Fibroblast of skin of back (primary cell): ENCODE results near the gene ZNF837.

Experiments used
- DNase-seq: peaks from one replicate; pipeline ENCODE4 v3.0.0-alpha.2; 2013

ZNF837 gene

DNA sequence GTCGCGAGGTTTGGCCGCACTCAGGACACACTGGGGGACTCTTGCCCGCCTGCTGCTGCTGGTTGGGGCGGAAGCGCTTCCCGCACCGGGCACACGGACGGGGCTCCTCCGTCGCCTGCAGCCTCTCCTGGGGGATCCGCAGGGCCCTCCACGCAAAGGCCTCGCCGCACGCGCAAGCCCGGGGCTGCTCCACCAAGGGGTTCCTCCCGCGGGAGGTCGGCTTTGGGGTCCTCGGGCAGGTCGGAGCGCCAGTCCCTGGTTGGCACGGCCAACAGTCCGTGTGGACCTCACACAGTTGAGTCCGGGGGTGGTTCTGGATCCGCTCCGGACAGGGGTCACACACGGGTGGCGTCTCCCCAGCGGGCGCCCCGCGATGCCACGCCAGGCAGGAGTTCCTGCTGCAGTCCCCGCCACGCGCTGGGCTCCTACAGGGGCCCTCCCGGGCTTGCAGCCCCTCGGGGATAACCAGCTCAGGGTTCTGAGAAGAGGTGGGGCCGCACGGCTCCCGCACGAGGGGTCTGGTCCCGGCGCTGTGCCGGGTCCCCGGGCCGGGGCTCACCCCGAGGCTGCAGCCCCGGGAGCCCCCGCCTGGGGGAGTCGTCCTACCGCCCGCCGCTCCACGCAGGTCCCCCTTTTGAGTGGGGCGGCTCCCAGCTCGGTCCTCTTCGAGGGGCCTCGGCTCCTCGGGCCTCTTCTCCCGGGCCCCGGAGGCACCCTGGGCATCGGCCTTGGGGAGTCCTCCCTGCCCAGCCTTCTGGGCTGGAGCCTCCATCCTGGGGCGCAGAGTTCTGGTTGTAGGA lies 12.1 kb downstream of the ZNF837 start:
- no peak for DNase-seq

DNA sequence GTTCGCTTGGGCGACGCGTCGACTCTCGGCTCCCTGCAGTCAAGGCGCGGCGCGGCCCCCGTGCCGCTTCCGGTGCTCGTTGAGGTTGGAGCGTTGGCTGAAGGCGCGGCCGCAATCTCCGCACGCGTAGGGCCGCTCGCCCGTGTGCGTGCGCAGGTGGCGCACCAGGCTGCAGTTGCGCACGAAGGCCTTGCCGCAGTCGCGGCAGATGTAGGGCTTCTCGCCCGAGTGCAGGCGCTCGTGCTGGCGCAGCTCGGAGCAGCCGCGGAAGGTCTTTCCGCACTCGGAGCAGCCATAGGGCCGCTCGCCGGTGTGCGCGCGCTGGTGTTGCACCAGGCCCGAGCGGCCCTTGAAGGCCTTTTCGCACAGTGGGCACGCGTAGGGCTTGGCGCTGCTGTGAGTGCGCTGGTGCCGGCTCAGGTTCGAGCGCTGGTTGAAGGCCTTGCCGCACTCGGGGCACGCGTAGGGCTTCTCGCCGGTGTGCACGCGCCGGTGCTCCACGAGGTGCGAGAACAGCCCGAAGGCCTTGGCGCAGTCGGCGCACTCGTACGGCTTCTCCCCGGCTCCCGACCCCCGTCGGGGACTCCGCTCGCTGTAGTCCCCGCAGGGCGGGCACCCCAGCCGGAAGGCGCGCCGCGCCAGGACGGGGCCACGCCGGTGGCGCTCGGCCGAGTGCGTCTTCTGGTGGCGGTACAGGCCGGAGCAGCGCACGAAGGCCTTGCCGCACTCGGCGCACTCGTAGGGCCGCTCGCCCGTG lies 13.0 kb downstream of the ZNF837 start:
- no peak for DNase-seq

DNA sequence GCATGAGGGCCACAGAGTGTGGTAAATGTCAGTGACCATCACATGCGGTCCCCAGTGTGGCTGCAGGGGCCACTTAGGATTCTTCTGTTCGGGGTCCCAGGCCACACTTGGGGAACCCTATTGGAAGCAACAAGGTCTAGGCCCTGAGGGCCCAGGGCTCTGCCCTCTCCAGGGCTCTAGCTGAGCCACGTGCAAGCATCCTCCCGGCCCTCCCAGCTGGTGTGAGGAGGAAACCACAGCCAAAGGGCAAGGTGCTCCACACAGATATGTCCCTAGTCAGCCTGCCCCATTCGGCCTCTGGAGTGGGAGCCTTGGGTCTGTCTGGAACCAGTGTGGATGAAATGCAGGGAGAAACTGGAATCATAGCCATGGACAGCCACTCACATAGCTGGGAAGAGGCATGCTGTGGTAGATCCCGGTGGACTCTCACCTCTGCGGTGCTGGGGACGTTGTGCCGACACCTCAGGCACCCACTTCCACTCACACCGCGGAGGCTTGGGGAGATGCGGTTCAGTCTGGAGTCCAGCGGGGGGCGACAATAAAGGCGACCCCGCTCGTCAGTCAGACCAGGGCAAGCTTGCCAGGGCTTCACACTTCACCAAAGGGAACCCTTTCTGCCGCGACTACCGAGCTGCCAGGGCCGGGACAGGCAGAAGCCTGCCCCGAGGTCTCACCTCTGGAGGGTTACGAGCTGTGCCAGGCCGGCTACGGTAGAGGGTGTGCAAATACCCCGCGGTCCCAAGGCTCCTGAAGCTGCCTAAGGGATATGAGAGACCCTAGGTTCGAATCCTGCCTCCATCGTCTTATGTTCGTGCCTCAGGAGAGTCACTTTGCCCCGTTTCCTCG lies 14.0 kb downstream of the ZNF837 start:
- no peak for DNase-seq

DNA sequence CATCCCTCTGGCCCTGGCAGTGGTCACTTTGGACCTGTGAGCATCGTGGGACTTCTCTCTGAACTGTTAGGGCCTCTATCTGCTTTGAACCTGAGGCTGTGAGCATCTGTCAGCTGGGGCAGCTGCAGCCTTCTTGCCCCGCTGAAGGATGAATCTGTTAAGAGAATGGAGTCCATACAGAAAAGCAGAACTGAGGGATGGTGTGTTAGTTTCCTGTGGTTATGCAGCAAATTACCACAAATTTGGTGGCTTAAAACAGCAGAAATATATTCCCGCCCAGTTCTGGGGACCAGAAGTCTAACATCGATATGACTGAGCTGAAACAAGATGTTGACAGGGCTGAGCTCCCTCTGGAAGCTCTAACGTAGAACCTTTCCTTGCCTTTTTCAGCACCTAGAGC lies 16.7 kb downstream of the ZNF837 start:
- DNase-seq = no peak

DNA sequence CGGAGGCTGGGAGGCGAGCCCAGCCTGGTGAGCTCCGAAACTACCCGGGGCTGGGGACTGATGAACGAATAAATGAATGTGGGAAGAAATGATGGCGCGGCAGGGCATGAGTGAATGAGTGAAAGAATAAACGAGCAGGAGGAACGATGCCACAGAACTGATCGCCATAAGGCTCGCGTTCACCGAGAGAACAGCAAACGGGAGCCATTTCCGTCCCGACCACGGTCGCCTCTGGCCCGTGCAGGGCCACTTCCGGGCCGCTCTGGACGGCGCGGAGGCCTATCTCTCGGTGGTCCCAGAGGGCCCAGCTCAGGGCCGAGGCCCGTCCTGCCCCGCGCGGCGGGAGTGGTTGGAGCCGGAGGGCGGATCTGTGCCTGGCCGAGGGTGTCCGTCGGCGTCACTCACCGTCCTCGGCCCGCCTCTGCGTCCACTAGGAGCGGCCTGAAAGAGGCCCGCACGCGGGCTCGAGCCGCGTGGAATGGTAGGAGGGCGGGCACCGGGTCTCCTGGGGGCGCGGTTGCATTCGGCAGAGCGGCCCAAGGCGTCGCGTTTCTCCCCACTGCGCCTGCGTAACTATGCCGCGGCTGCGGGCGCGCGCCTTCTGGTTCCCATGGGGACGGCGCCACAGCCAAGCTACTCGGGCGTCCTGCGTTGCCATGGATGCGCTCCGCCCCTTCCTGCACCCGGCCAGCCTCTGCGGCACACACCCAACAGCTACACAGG lies 18.4 kb downstream of the ZNF837 start, which contains the start of gene ZNF497:
Gene ZNF497 (minus strand): TSS at position 480 of the 723 bp plus-strand sequence. CDS start 5,116 bp downstream, outside the sequence.
- peak; percentile 95 for DNase-seq

DNA sequence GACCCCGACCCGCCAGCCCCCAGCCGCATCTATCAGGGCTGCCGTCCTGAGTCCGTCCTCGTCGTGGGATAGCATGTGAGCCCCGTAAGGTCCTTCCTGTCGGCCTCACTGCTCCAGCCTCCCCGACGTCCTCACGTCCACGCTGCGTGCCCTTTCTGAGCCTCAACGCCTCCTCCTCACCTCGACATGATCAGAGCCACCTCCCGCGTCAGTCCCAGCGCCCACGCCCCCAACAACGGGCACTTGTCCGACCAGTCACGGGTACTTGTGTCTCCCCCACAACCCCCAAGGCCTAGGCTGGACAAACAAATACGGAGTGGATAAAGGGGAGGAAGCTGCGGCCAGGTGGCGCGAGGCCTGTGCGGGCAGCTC lies 18.9 kb downstream of the ZNF837 start:
- peak; percentile 56 for DNase-seq

DNA sequence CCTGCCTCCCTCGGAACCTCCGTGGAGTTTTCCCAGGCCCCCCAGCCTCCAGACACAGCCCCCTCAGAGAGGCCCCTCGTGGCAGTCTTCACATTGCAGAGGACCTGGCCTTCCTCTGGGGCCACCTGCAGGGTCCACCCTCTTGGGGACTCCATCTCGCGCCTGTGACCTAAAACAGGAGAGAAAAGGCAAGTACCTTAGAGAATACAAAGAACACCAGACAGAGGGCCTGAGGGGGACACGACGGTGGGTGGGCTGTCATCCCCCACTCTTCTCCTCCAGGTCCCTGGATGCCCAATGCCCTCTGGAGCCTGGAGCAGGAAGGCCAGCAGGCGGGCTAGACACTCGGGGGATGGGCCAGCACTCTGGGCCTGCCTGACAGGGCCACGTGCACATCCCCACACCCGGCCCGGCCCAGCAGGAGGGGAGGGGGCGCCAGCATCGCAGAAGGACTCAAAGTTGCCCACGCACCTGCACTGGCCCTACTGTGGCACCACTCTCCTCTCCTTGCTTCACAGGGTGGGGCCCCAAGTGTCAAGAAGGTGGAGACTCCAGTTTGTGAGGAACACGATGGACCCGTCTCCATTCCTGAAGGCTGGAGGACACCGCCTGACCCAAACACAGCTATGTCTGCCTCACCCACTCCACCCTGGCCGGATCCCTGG lies 23.2 kb downstream of the ZNF837 start:
- DNase-seq = no peak

DNA sequence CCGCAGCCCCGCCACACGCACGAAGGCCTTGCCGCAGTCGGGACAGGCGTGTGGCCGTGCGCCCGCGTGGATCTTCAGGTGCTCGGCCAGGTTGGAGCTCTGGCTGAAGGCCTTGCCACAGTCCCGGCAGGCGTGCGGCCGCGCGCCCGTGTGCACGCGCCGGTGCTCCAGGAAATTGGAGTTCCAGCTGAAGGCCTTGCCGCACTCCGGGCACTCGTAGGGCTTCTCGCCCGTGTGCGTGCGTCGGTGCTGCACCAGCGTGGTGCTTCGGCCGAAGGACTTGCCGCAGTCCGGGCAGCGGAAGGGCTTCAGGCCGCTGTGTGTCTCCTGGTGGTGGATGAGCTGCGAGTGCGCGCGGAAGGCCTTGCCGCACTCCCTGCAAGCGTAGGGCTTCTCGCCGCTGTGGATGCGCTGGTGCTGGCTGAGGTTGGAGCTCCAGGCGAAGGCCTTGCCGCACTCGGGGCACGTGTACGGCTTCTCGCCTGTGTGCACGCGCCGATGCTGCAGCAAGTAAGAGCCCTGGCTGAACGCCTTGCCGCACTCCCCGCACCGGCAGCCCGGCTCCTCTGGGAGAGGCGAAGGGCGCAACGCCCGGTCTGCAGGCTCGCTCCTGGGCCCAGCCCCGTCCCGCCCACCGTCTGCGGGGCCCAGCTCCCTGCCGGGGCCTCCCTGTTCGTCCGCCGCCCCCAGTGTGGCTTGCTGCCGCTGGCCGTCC lies 23.9 kb downstream of the ZNF837 start:
- no peak for DNase-seq

DNA sequence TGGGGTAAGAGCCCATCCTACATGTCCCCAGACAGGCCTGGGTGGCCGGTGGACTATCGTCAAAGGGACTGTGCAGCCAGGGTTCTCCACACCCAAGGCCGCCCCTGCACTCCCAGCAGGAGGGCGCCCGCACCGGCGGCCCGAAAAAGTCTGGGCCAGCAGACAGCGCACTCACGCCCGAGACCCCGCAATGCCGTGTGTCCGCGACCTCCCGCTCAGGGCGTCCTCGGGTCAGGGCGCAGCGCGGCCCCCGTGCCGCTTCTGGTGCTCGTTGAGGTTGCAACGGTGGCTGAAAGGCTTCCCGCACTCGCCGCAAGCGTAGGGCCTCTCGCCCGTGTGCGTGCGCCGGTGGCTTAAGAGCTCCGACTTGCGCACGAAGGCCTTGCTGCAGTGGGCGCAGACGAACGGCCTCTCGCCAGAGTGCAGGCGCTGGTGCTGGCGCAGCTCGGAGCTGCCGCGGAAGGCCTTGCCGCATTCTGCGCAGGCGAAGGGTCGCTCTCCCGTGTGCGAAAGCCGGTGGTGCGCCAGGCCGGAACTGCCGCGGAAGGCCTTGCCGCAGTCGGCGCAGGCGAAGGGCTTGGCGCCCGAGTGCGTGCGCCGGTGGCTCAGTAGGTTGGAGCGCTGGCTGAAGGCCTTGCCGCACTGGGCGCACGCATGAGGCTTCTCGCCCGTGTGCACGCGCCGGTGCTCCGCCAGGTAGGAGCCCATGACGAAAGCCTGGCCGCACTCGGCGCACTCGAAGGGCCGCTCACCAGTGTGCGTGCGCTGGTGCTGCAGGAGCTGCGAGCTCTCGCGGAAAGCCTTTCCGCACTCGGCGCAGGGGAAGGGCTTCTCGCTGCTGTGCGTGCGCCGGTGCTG lies 24.7 kb downstream of the ZNF837 start:
- peak; percentile 27 for DNase-seq

DNA sequence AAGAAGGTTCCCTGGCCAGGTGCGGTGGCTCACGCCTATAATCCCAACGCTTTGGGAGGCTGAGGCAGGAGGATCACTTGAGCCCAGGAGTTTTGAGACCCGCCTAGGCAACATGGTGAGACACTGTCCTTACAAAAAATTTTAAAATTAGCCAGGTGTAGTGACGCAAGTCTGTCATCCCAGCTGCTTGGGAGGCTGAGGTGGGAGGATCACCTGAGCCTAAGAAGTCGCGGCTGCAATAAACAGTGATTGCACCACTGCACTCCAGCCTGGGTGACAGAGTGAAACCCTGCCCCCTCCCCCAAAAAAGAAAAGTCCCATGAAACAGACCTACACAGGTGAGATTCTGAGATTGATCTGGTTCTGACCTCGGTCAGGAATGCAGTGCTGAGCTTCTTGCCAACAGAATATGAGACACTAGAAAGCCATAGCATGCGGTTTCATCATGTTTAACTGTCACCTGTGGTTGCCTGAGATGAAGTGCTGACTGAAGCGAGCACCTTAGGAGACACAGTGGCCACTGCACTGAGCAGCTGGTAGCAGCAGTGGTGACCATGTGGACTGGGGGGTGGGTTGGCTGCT lies 25.5 kb downstream of the ZNF837 start:
- no peak for DNase-seq

DNA sequence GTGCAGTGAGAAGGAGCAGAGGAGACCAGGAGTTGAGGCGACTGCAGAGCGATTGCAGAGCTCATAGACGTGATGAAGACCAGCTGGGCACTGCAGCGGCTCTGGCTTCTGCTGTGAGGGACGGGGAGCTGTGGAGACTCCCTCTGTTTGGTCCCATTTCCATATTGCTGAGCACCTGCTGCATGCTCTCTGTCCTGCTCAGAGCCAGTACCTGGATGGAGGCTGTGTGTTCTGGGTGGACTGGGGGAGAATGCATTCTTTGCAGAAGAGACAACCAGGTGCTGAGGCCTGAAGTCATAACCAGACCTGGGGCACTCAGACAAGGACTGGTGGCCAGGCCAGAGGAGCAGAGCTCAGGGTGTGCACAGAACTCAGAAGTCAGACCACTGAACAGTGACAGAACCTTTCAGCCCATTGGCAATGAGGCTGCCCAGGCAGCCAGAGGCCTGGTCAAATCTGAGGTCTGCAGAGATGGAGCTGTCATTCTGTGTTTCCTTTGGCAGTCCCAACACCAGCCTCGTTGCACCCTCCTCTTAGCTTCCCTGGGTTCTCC lies 26.3 kb downstream of the ZNF837 start:
- DNase-seq = no peak

DNA sequence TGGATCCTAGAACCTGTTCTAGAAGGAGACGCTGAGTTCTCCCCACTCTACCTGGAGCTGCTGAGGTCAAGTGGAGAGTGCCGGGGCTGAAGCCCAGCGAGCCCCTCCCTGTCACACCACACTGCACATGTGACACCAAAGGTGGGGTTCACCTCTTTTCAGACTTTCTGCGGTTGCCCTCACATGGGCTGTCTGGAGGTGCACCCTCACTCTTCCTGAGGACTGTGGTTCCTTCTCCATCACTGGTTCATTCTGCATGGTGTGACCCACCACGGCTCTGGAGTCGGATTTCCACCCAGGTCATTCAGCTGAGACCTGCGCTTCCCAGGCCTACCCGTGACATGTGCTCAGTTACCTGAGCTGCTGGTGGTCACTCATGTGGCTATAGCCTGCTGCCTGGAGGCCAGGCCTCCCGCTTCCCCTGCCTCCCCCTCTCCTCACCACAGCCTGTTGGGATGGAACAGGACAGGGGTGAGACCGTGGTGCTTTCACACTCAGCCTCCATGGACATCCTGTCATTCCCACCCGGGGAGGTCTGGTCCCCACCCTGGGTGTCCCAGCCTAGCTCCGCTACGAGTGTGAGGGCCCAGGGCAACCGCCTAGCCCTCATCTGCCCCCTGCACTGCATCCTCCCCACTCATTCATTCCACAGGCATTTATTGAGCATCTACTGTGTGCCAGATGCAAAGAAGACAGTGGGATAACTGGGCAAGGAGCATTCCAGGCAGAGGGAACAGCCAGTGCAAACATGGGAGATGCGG lies 26.9 kb downstream of the ZNF837 start:
- no peak for DNase-seq

DNA sequence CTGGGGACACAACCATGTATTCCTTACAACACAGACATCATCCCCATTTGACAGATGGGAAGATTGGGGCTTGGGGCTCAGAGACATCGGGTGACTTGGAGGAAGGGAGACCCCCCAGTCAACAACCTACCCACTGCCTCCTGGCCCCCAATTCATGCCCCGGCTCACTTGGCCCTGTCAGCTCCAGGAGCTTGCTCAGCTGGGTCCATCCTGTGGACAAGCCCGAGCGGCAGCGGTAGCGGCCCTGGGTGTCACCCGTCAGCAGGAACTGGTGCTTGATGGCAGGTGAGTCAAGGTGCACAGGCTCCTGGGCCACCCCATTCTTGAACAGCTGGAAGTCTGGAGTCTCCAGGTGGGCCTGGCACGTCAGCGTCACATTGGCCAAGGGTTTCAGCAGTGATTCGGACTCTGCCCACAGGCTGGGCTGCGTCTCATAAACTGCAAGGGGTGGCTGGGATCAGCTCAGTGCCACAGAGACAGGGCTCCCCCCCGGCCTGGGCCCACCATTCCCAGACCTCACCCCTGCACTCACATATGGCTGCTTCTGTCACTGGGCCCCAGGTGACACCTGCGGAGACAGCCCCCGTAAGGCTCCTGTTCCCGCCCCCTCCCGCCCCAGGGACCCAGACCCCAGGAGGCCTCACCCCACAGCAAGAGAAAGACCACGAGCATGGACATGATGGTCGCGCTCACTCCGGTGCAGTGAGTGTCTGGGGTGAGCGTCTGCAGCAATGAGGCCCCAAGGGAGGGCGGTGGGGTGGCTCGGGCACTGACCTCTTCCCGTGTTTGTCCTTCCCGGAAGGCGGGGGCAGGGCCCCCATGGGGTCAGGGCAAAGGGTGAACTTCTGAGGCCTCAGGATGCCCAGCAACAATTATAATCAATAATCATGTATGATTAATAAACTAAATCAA lies 27.8 kb downstream of the ZNF837 start, which contains the start of gene A1BG:
Gene A1BG (minus strand): TSS at position 733 of the 912 bp plus-strand sequence. CDS start 55 bp downstream, at position 678.
- DNase-seq = no peak

DNA sequence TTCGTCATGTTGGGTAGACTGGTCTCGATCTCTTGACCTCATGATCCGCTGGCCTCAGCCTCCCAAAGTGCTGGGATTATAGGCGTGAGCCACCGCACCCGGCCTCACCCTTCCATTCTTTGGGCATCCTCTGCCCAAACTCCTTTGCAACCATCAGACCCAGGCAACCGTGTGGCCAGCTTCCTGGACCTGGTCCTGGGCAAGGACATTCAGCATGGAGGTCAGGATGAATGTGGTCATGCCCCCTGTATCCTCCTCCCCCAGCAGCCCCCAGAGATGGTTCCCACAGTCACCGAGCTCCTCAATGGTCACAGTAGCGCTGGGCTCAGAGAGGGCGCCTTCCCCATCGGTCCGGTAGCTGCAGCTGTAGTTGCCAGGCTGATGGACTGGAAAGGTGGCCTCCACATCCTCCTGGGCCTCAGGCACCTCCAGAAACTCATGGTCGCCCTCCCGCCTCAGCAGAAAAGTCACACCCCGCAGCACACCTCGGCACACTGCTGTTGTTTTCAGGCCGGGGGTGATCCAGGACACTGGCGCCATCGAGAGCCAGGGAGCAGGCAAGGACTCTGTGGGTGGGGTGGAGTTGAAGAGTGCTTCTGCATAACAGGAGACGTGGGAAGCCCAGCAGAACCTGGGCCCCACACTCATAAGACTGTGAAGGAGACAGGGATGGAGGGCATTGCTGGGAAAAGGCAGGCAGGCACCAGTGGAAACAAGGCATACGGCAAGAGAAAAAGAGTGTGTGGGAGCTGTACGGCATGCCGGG lies 28.7 kb downstream of the ZNF837 start:
- DNase-seq = no peak

DNA sequence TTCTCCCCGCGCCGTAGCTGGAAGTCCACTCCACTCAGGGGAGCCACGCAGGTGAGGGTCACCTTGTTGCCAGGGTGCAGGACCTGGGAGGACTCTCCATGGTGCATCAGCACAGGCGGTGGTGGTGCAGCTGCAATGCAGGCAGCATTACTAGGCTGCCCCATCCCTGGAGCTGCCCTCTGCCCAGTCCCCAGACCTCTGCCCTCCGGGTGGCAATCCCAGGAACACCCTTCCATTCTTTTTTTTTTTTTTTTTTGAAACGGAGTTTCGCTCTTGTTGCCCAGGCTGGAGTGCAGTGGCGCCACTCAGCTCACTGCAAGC lies 29.3 kb downstream of the ZNF837 start:
- DNase-seq = no peak

DNA sequence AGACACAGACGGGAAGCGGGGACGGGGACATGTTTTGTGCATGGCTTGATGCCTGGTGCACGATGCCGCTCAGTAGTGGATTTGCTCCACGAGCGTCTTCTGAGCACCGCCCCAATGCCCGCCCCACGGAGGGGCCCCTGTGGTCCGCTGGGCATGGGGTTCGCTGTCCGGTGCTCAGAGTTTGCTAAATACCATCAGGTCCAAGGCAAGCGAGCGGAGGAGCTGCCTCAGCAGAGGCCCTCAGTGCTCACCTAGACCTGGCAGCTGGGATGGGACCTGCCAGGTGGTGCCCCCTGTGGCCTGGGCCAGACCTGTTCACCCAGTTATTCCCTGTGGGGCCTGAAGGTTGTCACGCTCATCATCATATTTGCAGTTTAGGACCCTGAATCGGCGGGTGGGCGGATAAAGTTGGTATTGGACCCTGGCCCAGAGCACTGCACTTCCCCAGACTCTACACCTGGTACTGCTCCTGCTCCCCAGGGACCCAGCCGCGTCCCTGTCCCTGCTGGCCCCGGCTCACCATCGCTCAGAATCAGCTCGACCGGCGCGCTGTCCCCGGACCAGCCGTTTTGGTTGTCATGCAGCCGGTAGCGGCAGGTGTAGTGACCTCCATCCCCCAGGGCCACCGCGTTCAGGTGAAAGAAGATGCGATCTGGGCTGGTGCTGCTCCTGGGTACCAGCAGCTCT lies 29.8 kb downstream of the ZNF837 start:
- no peak for DNase-seq
